OCI-LY3 (cell line): ENCODE data around the gene INTS12.

Experiments used
- CTCF ChIP-seq: fragments of 200-600, 300-600 bp; sonication (generic); IDR thresholded peaks from 2 replicates; pipeline ENCODE4 v1.5.1; 2014; ENCODE audit warnings: antibody characterized with exemption, low read length, low read depth
- EZH2phosphoT487 ChIP-seq: fragments of 200-600 bp; shearing (Covaris generic); IDR thresholded peaks from 2 replicates; pipeline ENCODE4 v1.6.1; 2018; ENCODE audit warnings: antibody characterized with exemption, mixed run types, low read depth

GRCh38 chr4:105674011-105674410 is 34.5 kb downstream of the INTS12 start:
- TF ChIP-seq CTCF (no peak), EZH2phosphoT487 (no peak)
